Gastroesophageal sphincter (tissue), 4 donors: Measurements from ENCODE around the gene S1PR4. TPM values are rescaled to one million over a fixed set of nuclear protein-coding genes. Genes with fewer than 3 reads are reported as not detected.
A peak's percentile ranks its signal among the peaks of the same experiment; 100 is the strongest.
"Not testable (repeated sequence)": the region's sequence is repeated elsewhere in the genome, so short reads cannot be mapped to it uniquely, and the experiment has no call there.

Experiments
- ATAC-seq: fragments of 150-250 bp; one replicate; pipeline ENCODE4 v1.9.1; 2016; ENCODE audit warnings: mild to moderate bottlenecking, moderate library complexity
- H3K27ac ChIP-seq, 4 donors: fragments of 200-600 bp; sonication (generic) in 3 of 4; 1 replicate in 3 of 4; 2 replicates in 1 of 4; pipeline ENCODE4 v1.5.1; 2016 to 2019
- H3K27me3 ChIP-seq: fragments of 200-600 bp; sonication (generic); one replicate; pipeline ENCODE4 v1.5.1; 2019
- H3K36me3 ChIP-seq, 2 donors: fragments of 200-600 bp; sonication (generic); one replicate each; pipeline ENCODE4 v1.5.1; 2019; ENCODE audit warnings: control low read depth in 1 of 2
- H3K4me1 ChIP-seq, 3 donors: fragments of 200-600 bp; sonication (generic); 1 replicate in 2 of 3; 2 replicates in 1 of 3; pipeline ENCODE4 v1.5.1; 2016 to 2019; ENCODE audit warnings: control low read depth in 2 of 3
- H3K4me3 ChIP-seq, 2 donors: fragments of 200-600 bp; sonication (generic); one replicate each; pipeline ENCODE4 v1.5.1; 2019; ENCODE audit warnings: mild to moderate bottlenecking in 1 of 2, moderate library complexity in 1 of 2
- H3K9me3 ChIP-seq, 3 donors: fragments of 200-600 bp; sonication (generic); one replicate each; pipeline ENCODE4 v1.5.1; 2017 to 2019; ENCODE audit warnings: control low read depth in 2 of 3
- CTCF ChIP-seq, 4 experiments: fragments of 200-600 bp in 2 of 4; fragments of 450-650 bp in 2 of 4; sonication (generic) in 1 of 4; IDR thresholded peaks; one replicate each; pipeline ENCODE4 v1.5.1; 2017 to 2019; ENCODE audit warnings: antibody characterized with exemption in 4 of 4, mild to moderate bottlenecking in 2 of 4, moderate library complexity in 2 of 4
- EP300 ChIP-seq: sonication (generic); formaldehyde crosslinking; IDR thresholded peaks from one replicate; pipeline ENCODE4 v1.6.1; 2017; ENCODE audit warnings: antibody characterized with exemption, mild to moderate bottlenecking
- POLR2A ChIP-seq, 2 donors: fragments of 450-650 bp; IDR thresholded peaks; one replicate each; pipeline ENCODE4 v1.6.1; 2017; ENCODE audit warnings: antibody characterized with exemption in 2 of 2, mild to moderate bottlenecking in 2 of 2, moderate library complexity in 1 of 2
- POLR2AphosphoS5 ChIP-seq: sonication (generic); formaldehyde crosslinking; IDR thresholded peaks from one replicate; pipeline ENCODE4 v1.6.1; 2017; ENCODE audit warnings: antibody characterized with exemption
- WGBS, 2 donors: methylation state at CpG; one replicate each; pipeline ENCODE4 v1.1.5; 2018; ENCODE audit warnings: low coverage in 1 of 2; 5-methylcytosine and 5-hydroxymethylcytosine counted together
- total RNA-seq, 4 donors: library from RNA; depleted of rRNA; stranded (reverse); fragments of >200 nt; gene quantifications; one replicate each; pipeline ENCODE4 v1.1.0, GENCODE V29; 2016

Gene S1PR4
- total RNA-seq, 4 donors from 2014 or later = 0.20 to 1.9 (median 1.1) TPM

GRCh38 chr19:3216874-3217273, 38.3 kb downstream of the S1PR4 start:
- no peaks in the 10 kb centered on the region for H3K9me3 ChIP-seq
- no peaks in the 10 kb centered on the region for H3K4me1 ChIP-seq
- no peaks in the 10 kb centered on the region for H3K36me3 ChIP-seq
- no peak overlapping the region for H3K4me3 ChIP-seq
- peaks cover 18% of the 10 kb centered on the region for H3K27me3 ChIP-seq
- no peak overlapping the region for H3K27ac ChIP-seq
- TF ChIP-seq EP300 = no peak
- no peak for TF ChIP-seq POLR2AphosphoS5
- no peak for TF ChIP-seq CTCF (IDR thresholded peaks at IDR 0.05)
- no peak for TF ChIP-seq POLR2A (IDR thresholded peaks at IDR 0.05)
- no peak for ATAC-seq
- WGBS, 2 donors = 60 to 77% methylated on average over 2 to 3 of the region's 5 CpGs

GRCh38 chr19:3220576-3220975, 42.0 kb downstream of the S1PR4 start:
- ATAC-seq = no peak
- Histone ChIP-seq H3K9me3 (no peaks in the 10 kb centered on the region), H3K4me1 (peaks cover 0 to 10% (median 0%) of the 10 kb centered on the region in 3 donors), H3K36me3 (no peaks in the 10 kb centered on the region), H3K4me3 (no peak overlapping the region), H3K27me3 (peaks cover 55% of the 10 kb centered on the region), H3K27ac (no peak overlapping the region)
- no peak for TF ChIP-seq POLR2AphosphoS5
- TF ChIP-seq EP300 = no peak
- no peak for TF ChIP-seq CTCF (IDR thresholded peaks at IDR 0.05)
- TF ChIP-seq POLR2A (IDR thresholded peaks at IDR 0.05) = no peak
- 70% methylated on average over 2 of the region's 12 CpGs; no CpG with 5 or more reads in 1 of the 2 donors for WGBS, 2 donors

- not testable (repeated sequence) for H3K9me3 ChIP-seq, H3K4me3 ChIP-seq, H3K36me3 ChIP-seq, ATAC-seq, H3K27ac ChIP-seq
- WGBS, 2 donors = 92 to 100% methylated on average over 1 to 5 of the region's 5 CpGs
- peaks cover 0 to 10% (median 0%) of the 10 kb centered on the region in 3 donors for H3K4me1 ChIP-seq
- peaks cover 65% of the 10 kb centered on the region for H3K27me3 ChIP-seq
These were observed 43.0 kb downstream of the S1PR4 start for GRCh38 chr19:3221576-3221975.

GRCh38 chr19:3222709-3223108, 44.1 kb downstream of the S1PR4 start:
- no peaks in the 10 kb centered on the region for H3K36me3 ChIP-seq
- ATAC-seq = no peak
- no peak overlapping the region for H3K27ac ChIP-seq
- no peak for TF ChIP-seq POLR2A (IDR thresholded peaks at IDR 0.05)
- no peak for TF ChIP-seq POLR2AphosphoS5
- TF ChIP-seq CTCF (IDR thresholded peaks at IDR 0.05) = no peak
- no peak for TF ChIP-seq EP300
- peaks cover 76% of the 10 kb centered on the region for H3K27me3 ChIP-seq
- peaks cover 0 to 10% (median 0%) of the 10 kb centered on the region in 3 donors for H3K4me1 ChIP-seq
- 74 to 91% methylated on average over 4 to 5 of the region's 5 CpGs for WGBS, 2 donors
- no peaks in the 10 kb centered on the region for H3K9me3 ChIP-seq
- no peak overlapping the region for H3K4me3 ChIP-seq

- 0 to 10% methylated on average over 1 to 2 of the region's 94 CpGs for WGBS, 2 donors
- peak; percentile 71 for ATAC-seq
- TF ChIP-seq EP300 (no peak), CTCF (IDR thresholded peaks at IDR 0.05) (peak in 3 of 4 experiments; percentile 55 to 65 (median 64)), POLR2A (IDR thresholded peaks at IDR 0.05) (no peak)
- peak within 1 kb of the TSS in 1 of 2 donors; percentile 37 for H3K4me3 ChIP-seq
- H3K36me3 ChIP-seq = no peaks in the 10 kb centered on the region
- H3K27me3 ChIP-seq = peaks cover 95% of the 10 kb centered on the region
- no peaks in the 10 kb centered on the region for H3K9me3 ChIP-seq
- peaks cover 0 to 10% (median 0%) of the 10 kb centered on the region in 3 donors for H3K4me1 ChIP-seq
- no peak within 1 kb of the TSS for H3K27ac ChIP-seq
These were observed 46.0 kb downstream of the S1PR4 start, which contains the start of gene CELF5 for GRCh38 chr19:3224346-3225168. Gene CELF5, plus strand, starts transcription at chr19:3224661. Its CDS starts 79 bp downstream, at chr19:3224740.
